B cell (primary cell): ENCODE measurements around the gene HIRIP3.

Experiments
- EZH2 ChIP-seq: IDR thresholded peaks from 2 replicates; pipeline ENCODE4 v1.6.1; 2012; ENCODE audit warnings: borderline replicate concordance, low read depth, mild to moderate bottlenecking, moderate library complexity, low read length; ENCODE audit not compliant: insufficient read depth, poor library complexity, severe bottlenecking
- TF ChIP-seq, protein P1 (sequence below): fragments of 200-600 bp; IDR thresholded peaks from one replicate; pipeline ENCODE4 v1.8.0; 2022; ENCODE audit warnings: antibody characterized with exemption, mild to moderate bottlenecking

DNA sequence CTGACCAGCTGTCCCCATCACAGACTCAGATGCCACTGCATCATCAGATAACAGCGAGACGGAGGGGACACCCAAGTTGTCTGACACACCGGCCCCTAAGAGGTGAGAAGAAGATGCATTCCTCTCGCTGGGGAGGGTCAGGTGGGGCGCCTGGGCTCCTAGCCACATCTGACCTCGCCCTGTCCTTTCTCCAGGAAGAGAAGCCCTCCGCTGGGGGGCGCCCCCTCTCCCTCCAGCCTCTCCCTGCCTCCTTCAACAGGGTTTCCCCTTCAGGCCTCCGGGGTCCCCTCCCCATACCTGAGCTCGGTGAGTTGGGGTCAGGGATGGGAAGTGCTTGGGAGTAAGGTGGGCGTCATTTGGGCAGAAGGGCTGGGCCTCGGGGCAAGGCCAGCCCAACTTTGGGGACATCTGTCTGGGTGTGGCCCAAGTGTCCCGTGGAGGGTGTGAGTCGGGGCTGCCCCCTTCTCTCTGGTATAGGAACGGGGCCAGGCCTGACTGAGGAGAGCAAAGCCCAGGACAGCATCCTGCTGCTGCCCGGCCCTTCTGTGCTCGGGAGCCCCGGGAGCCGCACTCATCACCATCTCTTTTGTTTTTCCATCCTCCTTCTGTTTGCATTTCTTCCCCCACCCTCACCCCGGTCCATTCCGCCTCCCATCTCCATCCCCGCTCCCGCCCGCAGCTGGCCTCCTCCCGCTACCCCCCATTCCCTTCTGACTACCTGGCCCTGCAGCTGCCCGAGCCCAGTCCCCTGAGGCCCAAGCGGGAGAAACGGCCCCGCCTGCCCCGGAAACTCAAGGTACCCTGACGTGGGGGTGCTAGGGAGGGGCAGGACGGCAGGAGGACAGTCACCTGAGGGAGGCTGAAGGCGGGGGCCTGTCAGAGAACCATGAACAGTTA, 5.6 kb upstream of the HIRIP3 start:
- TF ChIP-seq, protein P1, sequence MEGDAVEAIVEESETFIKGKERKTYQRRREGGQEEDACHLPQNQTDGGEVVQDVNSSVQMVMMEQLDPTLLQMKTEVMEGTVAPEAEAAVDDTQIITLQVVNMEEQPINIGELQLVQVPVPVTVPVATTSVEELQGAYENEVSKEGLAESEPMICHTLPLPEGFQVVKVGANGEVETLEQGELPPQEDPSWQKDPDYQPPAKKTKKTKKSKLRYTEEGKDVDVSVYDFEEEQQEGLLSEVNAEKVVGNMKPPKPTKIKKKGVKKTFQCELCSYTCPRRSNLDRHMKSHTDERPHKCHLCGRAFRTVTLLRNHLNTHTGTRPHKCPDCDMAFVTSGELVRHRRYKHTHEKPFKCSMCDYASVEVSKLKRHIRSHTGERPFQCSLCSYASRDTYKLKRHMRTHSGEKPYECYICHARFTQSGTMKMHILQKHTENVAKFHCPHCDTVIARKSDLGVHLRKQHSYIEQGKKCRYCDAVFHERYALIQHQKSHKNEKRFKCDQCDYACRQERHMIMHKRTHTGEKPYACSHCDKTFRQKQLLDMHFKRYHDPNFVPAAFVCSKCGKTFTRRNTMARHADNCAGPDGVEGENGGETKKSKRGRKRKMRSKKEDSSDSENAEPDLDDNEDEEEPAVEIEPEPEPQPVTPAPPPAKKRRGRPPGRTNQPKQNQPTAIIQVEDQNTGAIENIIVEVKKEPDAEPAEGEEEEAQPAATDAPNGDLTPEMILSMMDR, result no peak
- no peak for TF ChIP-seq EZH2
